ENCODE measurements around the gene PAK1IP1.

DNA sequence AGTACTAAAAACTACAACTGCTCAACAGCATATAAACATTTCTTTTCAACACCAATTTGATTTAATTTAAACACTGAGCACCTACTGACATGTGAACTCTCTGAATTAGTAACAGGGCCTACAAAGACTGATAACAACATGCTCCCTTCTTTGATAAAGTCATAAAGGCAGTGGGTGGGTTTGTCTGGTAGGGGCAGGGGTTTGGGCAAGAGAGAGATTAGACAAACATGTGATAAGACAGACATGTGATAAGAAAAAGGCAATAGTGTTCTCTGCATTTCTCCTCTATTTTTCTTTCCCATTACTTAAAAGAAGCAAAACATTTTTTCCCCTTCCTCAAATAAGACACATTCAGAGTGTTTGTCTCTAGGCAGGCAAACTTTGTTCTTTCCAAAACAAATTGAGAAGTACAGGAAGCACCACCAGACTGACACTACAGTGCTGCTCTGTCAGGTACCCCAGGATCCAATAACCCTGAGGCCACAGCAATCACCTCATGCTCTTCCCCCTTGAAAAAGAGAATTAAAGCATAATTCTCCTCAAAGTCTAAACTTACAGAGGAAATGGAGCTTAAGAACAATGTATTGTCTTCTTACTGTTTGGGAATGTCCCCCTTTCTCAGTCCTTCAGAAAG, 12.3 kb upstream of the PAK1IP1 start:
- TF ChIP-seq, protein P1, sequence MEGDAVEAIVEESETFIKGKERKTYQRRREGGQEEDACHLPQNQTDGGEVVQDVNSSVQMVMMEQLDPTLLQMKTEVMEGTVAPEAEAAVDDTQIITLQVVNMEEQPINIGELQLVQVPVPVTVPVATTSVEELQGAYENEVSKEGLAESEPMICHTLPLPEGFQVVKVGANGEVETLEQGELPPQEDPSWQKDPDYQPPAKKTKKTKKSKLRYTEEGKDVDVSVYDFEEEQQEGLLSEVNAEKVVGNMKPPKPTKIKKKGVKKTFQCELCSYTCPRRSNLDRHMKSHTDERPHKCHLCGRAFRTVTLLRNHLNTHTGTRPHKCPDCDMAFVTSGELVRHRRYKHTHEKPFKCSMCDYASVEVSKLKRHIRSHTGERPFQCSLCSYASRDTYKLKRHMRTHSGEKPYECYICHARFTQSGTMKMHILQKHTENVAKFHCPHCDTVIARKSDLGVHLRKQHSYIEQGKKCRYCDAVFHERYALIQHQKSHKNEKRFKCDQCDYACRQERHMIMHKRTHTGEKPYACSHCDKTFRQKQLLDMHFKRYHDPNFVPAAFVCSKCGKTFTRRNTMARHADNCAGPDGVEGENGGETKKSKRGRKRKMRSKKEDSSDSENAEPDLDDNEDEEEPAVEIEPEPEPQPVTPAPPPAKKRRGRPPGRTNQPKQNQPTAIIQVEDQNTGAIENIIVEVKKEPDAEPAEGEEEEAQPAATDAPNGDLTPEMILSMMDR (IDR thresholded peaks at IDR 0.05), result no peak
- TF ChIP-seq POLR2AphosphoS5 (IDR thresholded peaks at IDR 0.05), result no peak
